GM10847 (cell line): ENCODE measurements around the gene RNF8.

Source experiments
- POLR2A ChIP-seq: IDR thresholded peaks from 2 replicates; pipeline ENCODE4 v1.6.1; 2011; ENCODE audit not compliant: insufficient read length; ENCODE audit errors: extremely low read depth

The RNF8 gene

GRCh38 chr6:37442416-37443215 lies 88.8 kb downstream of the RNF8 start:
- no peak for TF ChIP-seq POLR2A
